NCI-H1417 (cell line): ENCODE results near the gene SYVN1.

ENCODE experiments used
- DNase-seq, 3 experiments: peaks; one replicate each; lab custom pipeline; 2025; lab: John Stamatoyannopoulos, UW

The SYVN1 gene

GRCh38 chr11:65087827-65088226, 46.5 kb downstream of the SYVN1 start:
- no peak for DNase-seq

- DNase-seq = no peak
Observed at GRCh38 chr11:65087216-65087615, 47.1 kb downstream of the SYVN1 start.

- no peak for DNase-seq
Observed at GRCh38 chr11:65086809-65087208, 47.5 kb downstream of the SYVN1 start.

GRCh38 chr11:65085446-65085845, 48.9 kb downstream of the SYVN1 start:
- no peak for DNase-seq

- peak in 1 of 3 experiments; percentile 40 for DNase-seq
Observed at GRCh38 chr11:65084598-65085375, 49.5 kb downstream of the SYVN1 start.

- DNase-seq = peak; percentile 95 to 98 (median 96)
Observed at GRCh38 chr11:65083834-65084597, 50.3 kb downstream of the SYVN1 start, which contains the start of the genes CDCA5 and ZFPL1. Gene CDCA5 (minus strand): TSS chr11:65084040. CDS start chr11:65083978, 62 bp downstream. Gene ZFPL1 (plus strand): TSS chr11:65084222. CDS start chr11:65084699, 477 bp downstream.

- DNase-seq = peak in 1 of 3 experiments; percentile 55
Observed at GRCh38 chr11:65083134-65083833, 51.0 kb downstream of the SYVN1 start.

GRCh38 chr11:65078786-65079342, 55.5 kb downstream of the SYVN1 start:
- no peak for DNase-seq

GRCh38 chr11:65078151-65078550, 56.2 kb downstream of the SYVN1 start:
- DNase-seq = peak; percentile 7 to 59 (median 21)

GRCh38 chr11:65077451-65077850, 56.9 kb downstream of the SYVN1 start:
- DNase-seq = no peak
